ENCODE measurements around the gene MDH2. TPM values are rescaled to one million over a fixed set of nuclear protein-coding genes. Genes with fewer than 3 reads are reported as not detected.
"Not testable (repeated sequence)": the region's sequence is repeated elsewhere in the genome, so short reads cannot be mapped to it uniquely, and the experiment has no call there.

The MDH2 gene
- total RNA-seq, 1 donor from 2014 or later, result 202 TPM

- Mint-ChIP-seq H3K36me3 (ENCODE audit: low read depth, unreplicated experiment) (peaks cover 19% of the 10 kb centered on the region), H3K9me3 (ENCODE audit: unreplicated experiment) (no peaks in the 10 kb centered on the region), H3K27ac (ENCODE audit: unreplicated experiment) (peak overlapping the region; percentile 75), H3K4me3 (ENCODE audit: unreplicated experiment) (peak overlapping the region; percentile 70), H3K4me1 (ENCODE audit: low read depth, unreplicated experiment) (peaks cover 14% of the 10 kb centered on the region), H3K27me3 (ENCODE audit: low read depth, unreplicated experiment) (no peaks in the 10 kb centered on the region)
- Histone ChIP-seq H3K79me2 (ENCODE audit: insufficient read depth, low read length) (no peaks in the 10 kb centered on the region), H3K9ac (ENCODE audit: low read length) (peak overlapping the region; percentile 21), H4K20me1 (ENCODE audit: insufficient read depth, low read length) (peaks cover 17% of the 10 kb centered on the region), H3K4me3 (ENCODE audit: insufficient read depth, low read depth, low read length) (no peak overlapping the region), H3K36me3 (ENCODE audit: insufficient read depth, low read length) (peaks cover 3% of the 10 kb centered on the region), H3K27ac (ENCODE audit: low read depth, low read length) (peak overlapping the region; percentile 0), H3K9me3 (ENCODE audit: insufficient read depth, low read depth, low read length) (no peaks in the 10 kb centered on the region), H3K27me3 (ENCODE audit: insufficient read depth, low read length) (no peaks in the 10 kb centered on the region), H3K4me2 (ENCODE audit: low read length) (peak overlapping the region; percentile 32), H3K4me1 (ENCODE audit: insufficient read depth, low read length) (no peaks in the 10 kb centered on the region), H2AFZ (ENCODE audit: low read depth, low read length) (no peak overlapping the region)
- DNase-seq (ENCODE audit: low read depth) (peak; percentile 48), FAIRE-seq (no peak)
- no peak for TF ChIP-seq CTCF (IDR thresholded peaks at IDR 0.05; ENCODE audit: insufficient read depth, low read depth, low read length)
These were observed 36.5 kb upstream of the MDH2 start for GRCh38 chr7:76011442-76011861.

GRCh38 chr7:76016191-76016947 is 31.5 kb upstream of the MDH2 start:
- Histone ChIP-seq H3K27ac (ENCODE audit: low read depth, low read length) (no peak overlapping the region), H4K20me1 (ENCODE audit: insufficient read depth, low read length) (peaks cover 13% of the 10 kb centered on the region), H2AFZ (ENCODE audit: low read depth, low read length) (no peak overlapping the region), H3K4me3 (ENCODE audit: insufficient read depth, low read depth, low read length) (no peak overlapping the region), H3K9me3 (ENCODE audit: insufficient read depth, low read depth, low read length) (no peaks in the 10 kb centered on the region), H3K79me2 (ENCODE audit: insufficient read depth, low read length) (no peaks in the 10 kb centered on the region), H3K4me2 (ENCODE audit: low read length) (no peak overlapping the region), H3K36me3 (ENCODE audit: insufficient read depth, low read length) (peaks cover 3% of the 10 kb centered on the region), H3K27me3 (ENCODE audit: insufficient read depth, low read length) (no peaks in the 10 kb centered on the region), H3K9ac (ENCODE audit: low read length) (no peak overlapping the region), H3K4me1 (ENCODE audit: insufficient read depth, low read length) (no peaks in the 10 kb centered on the region)
- no peak overlapping the region for H3K4me3 Mint-ChIP-seq (ENCODE audit: unreplicated experiment)
- H3K9me3 Mint-ChIP-seq (ENCODE audit: unreplicated experiment), result no peaks in the 10 kb centered on the region
- DNase-seq (ENCODE audit: low read depth), result peak; percentile 79
- no peak for FAIRE-seq
- H3K27ac Mint-ChIP-seq (ENCODE audit: unreplicated experiment), result no peak overlapping the region
- peaks cover 17% of the 10 kb centered on the region for H3K36me3 Mint-ChIP-seq (ENCODE audit: low read depth, unreplicated experiment)
- peaks cover 6% of the 10 kb centered on the region for H3K4me1 Mint-ChIP-seq (ENCODE audit: low read depth, unreplicated experiment)
- TF ChIP-seq CTCF (IDR thresholded peaks at IDR 0.05; ENCODE audit: insufficient read depth, low read depth, low read length), result no peak
- no peak for TF ChIP-seq EZH2 (IDR thresholded peaks at IDR 0.05; ENCODE audit: insufficient read depth, low read length)
- H3K27me3 Mint-ChIP-seq (ENCODE audit: low read depth, unreplicated experiment), result no peaks in the 10 kb centered on the region

GRCh38 chr7:76018520-76018919 is 29.4 kb upstream of the MDH2 start:
- not testable (repeated sequence) for H3K27me3 ChIP-seq (ENCODE audit: insufficient read depth, low read length); H3K27ac ChIP-seq (ENCODE audit: low read depth, low read length); H3K9me3 ChIP-seq (ENCODE audit: insufficient read depth, low read depth, low read length); H2AFZ ChIP-seq (ENCODE audit: low read depth, low read length); H3K36me3 ChIP-seq (ENCODE audit: insufficient read depth, low read length); H3K27me3 Mint-ChIP-seq (ENCODE audit: low read depth, unreplicated experiment); DNase-seq (ENCODE audit: low read depth); H3K4me3 ChIP-seq (ENCODE audit: insufficient read depth, low read depth, low read length); H3K4me3 Mint-ChIP-seq (ENCODE audit: unreplicated experiment); FAIRE-seq; H3K27ac Mint-ChIP-seq (ENCODE audit: unreplicated experiment); H3K4me1 ChIP-seq (ENCODE audit: insufficient read depth, low read length); H3K9ac ChIP-seq (ENCODE audit: low read length); H3K9me3 Mint-ChIP-seq (ENCODE audit: unreplicated experiment); H3K4me1 Mint-ChIP-seq (ENCODE audit: low read depth, unreplicated experiment); H3K4me2 ChIP-seq (ENCODE audit: low read length); H3K79me2 ChIP-seq (ENCODE audit: insufficient read depth, low read length)
- H3K36me3 Mint-ChIP-seq (ENCODE audit: low read depth, unreplicated experiment), result peaks cover 19% of the 10 kb centered on the region
- peaks cover 13% of the 10 kb centered on the region for H4K20me1 ChIP-seq (ENCODE audit: insufficient read depth, low read length)
